Loucy (cell line): ENCODE data around the gene LYPD6.

Source experiments
- H2AFZ ChIP-seq: fragments of 200-600 bp; sonication (generic); 2 replicates; pipeline ENCODE4 v1.6.0; 2016; ENCODE audit warnings: antibody characterized with exemption, mild to moderate bottlenecking, low read length, moderate library complexity
- H3F3A ChIP-seq: fragments of 200-600 bp; 2 replicates; pipeline ENCODE4 v1.6.0; 2016; ENCODE audit warnings: antibody characterized with exemption, low read depth, mild to moderate bottlenecking
- H3K27me3 ChIP-seq: fragments of 200-600 bp; sonication (generic); 2 replicates; pipeline ENCODE4 v1.6.1; 2014; ENCODE audit warnings: low read length, mild to moderate bottlenecking; ENCODE audit not compliant: insufficient read depth, poor library complexity, severe bottlenecking
- H3K36me3 ChIP-seq: fragments of 200-600 bp; sonication (generic); 2 replicates; pipeline ENCODE4 v1.6.1; 2016; ENCODE audit warnings: low read length; ENCODE audit not compliant: insufficient read depth
- H3K4me1 ChIP-seq: fragments of 200-600 bp; sonication (generic); 2 replicates; pipeline ENCODE4 v1.5.1; 2014; ENCODE audit warnings: low read length, mild to moderate bottlenecking; ENCODE audit not compliant: insufficient read depth, poor library complexity, severe bottlenecking
- H3K4me2 ChIP-seq: fragments of 200-600 bp; sonication (generic); 2 replicates; pipeline ENCODE4 v1.6.0; 2014; ENCODE audit warnings: antibody characterized with exemption, low read length, low read depth, mild to moderate bottlenecking; ENCODE audit not compliant: poor library complexity, severe bottlenecking
- H3K4me3 ChIP-seq: fragments of 200-600 bp; sonication (generic); 2 replicates; pipeline ENCODE4 v1.5.1; 2014; ENCODE audit warnings: low read length, mild to moderate bottlenecking, mixed read lengths; ENCODE audit not compliant: poor library complexity, severe bottlenecking
- H3K79me2 ChIP-seq: fragments of 200-600 bp; sonication (generic); 2 replicates; pipeline ENCODE4 v1.6.1; 2014; ENCODE audit warnings: low read length; ENCODE audit not compliant: insufficient read depth
- H3K9ac ChIP-seq: fragments of 200-600 bp; sonication (generic); 2 replicates; pipeline ENCODE4 v1.6.0; 2014; ENCODE audit warnings: mild to moderate bottlenecking, low read depth, low read length, moderate library complexity; ENCODE audit not compliant: poor library complexity, severe bottlenecking
- H3K9me2 ChIP-seq: fragments of 200-600 bp; sonication (generic); replicated peaks from 2 replicates; pipeline ENCODE4 v1.6.1; 2016; ENCODE audit warnings: low read depth, low read length, mixed read lengths
- H3K9me3 ChIP-seq: fragments of 200-600 bp; sonication (generic); 2 replicates; pipeline ENCODE4 v1.6.1; 2014; ENCODE audit warnings: mild to moderate bottlenecking, antibody characterized with exemption, low read length, low read depth; ENCODE audit not compliant: insufficient read depth
- H4K20me1 ChIP-seq: fragments of 200-600 bp; sonication (generic); 2 replicates; pipeline ENCODE4 v1.6.0; 2014; ENCODE audit warnings: antibody characterized with exemption, low read length, mild to moderate bottlenecking; ENCODE audit not compliant: insufficient read depth, poor library complexity, severe bottlenecking
- EZH2phosphoT487 ChIP-seq: fragments of 200-600 bp; IDR thresholded peaks from 2 replicates; pipeline ENCODE4 v1.6.1; 2018; ENCODE audit warnings: antibody characterized with exemption, mild to moderate bottlenecking, moderate library complexity, borderline replicate concordance
- TF ChIP-seq, protein P1 (sequence below): fragments of 200-600 bp; sonication (generic); conservative IDR thresholded peaks from 2 replicates; pipeline ENCODE4 v1.5.1; 2014; ENCODE audit warnings: mild to moderate bottlenecking, antibody characterized with exemption, low read length

The LYPD6 gene

DNA sequence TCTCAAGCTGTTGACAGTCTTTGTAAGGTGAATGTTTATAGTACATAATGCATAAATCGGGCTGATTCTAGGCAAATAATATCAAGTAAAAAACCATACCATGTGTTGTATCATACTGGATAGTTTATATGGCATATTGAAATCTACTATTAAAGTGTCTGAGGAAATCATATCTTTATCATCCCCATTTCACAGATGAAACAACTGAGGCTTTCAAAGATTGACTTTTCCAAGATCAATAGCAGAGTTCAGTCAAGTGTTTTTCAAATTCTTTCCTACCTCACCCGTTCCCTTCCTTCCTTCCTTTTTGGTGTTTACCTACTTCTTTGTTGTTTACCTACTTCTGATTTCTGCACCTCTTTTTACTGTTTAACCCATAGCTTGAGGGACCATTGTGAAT lies 2.0 kb downstream of the LYPD6 start:
- H2AFZ ChIP-seq, result no peak overlapping the region
- H4K20me1 ChIP-seq, result no peaks in the 10 kb centered on the region
- H3K9ac ChIP-seq, result no peak overlapping the region
- no peaks in the 10 kb centered on the region for H3K9me3 ChIP-seq
- no peaks in the 10 kb centered on the region for H3K27me3 ChIP-seq
- no peaks in the 10 kb centered on the region for H3K79me2 ChIP-seq
- no peaks in the 10 kb centered on the region for H3K9me2 ChIP-seq
- no peak overlapping the region for H3K4me3 ChIP-seq
- H3K36me3 ChIP-seq, result no peaks in the 10 kb centered on the region
- no peak overlapping the region for H3K4me2 ChIP-seq
- H3K4me1 ChIP-seq, result no peaks in the 10 kb centered on the region
- H3F3A ChIP-seq, result no peaks in the 10 kb centered on the region
- TF ChIP-seq, protein P1, sequence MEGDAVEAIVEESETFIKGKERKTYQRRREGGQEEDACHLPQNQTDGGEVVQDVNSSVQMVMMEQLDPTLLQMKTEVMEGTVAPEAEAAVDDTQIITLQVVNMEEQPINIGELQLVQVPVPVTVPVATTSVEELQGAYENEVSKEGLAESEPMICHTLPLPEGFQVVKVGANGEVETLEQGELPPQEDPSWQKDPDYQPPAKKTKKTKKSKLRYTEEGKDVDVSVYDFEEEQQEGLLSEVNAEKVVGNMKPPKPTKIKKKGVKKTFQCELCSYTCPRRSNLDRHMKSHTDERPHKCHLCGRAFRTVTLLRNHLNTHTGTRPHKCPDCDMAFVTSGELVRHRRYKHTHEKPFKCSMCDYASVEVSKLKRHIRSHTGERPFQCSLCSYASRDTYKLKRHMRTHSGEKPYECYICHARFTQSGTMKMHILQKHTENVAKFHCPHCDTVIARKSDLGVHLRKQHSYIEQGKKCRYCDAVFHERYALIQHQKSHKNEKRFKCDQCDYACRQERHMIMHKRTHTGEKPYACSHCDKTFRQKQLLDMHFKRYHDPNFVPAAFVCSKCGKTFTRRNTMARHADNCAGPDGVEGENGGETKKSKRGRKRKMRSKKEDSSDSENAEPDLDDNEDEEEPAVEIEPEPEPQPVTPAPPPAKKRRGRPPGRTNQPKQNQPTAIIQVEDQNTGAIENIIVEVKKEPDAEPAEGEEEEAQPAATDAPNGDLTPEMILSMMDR, result no peak
- TF ChIP-seq EZH2phosphoT487, result no peak

DNA sequence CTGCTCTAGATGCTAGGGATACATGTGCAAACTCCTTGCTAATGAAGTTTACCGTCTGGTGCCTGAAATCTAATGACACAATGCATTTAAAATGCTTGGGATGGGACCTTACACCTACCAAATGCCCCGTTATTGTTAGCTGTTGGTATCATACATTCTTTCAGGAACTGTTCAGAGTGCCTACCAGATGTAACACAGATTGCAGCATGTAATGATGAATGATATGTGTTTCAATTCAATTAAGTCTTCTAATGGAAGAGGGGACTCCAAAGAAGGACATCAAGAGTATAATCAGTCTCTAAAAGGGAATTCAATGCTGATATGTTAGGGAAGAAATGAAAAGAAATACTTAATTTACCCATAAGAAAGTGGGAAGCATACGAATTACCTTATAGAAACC lies 3.2 kb downstream of the LYPD6 start:
- Histone ChIP-seq H3K9me2 (no peaks in the 10 kb centered on the region), H3F3A (no peaks in the 10 kb centered on the region), H3K36me3 (no peaks in the 10 kb centered on the region), H3K27me3 (no peaks in the 10 kb centered on the region), H3K9me3 (no peaks in the 10 kb centered on the region), H3K4me2 (no peak overlapping the region), H3K4me3 (no peak overlapping the region), H4K20me1 (no peaks in the 10 kb centered on the region), H3K9ac (no peak overlapping the region), H3K4me1 (no peaks in the 10 kb centered on the region), H3K79me2 (no peaks in the 10 kb centered on the region), H2AFZ (no peak overlapping the region)
- TF ChIP-seq, protein P1, result no peak
- TF ChIP-seq EZH2phosphoT487, result no peak

DNA sequence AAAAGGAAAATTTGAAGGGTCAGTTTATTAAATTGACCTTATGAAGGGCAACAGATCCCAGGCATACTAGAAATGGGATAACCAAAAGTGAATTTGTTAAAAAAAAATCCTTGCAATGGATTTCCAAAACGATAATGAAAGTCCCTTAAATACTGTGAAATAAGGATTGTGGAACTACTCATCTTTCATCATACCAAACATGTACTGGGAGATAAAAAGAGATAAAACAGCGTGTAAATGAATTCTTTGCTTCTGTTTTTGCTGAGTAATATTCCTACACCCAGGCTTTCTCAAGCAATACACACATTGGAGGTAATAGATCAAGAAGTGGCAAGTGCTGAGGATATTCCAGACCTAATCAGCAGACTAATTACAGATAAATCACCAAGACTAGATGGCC lies 3.8 kb downstream of the LYPD6 start:
- Histone ChIP-seq H3K9ac (no peak overlapping the region), H3K27me3 (no peaks in the 10 kb centered on the region), H3K36me3 (no peaks in the 10 kb centered on the region), H3K9me2 (no peaks in the 10 kb centered on the region), H3K79me2 (no peaks in the 10 kb centered on the region), H3K9me3 (no peaks in the 10 kb centered on the region), H3K4me2 (no peak overlapping the region), H4K20me1 (no peaks in the 10 kb centered on the region), H2AFZ (no peak overlapping the region), H3K4me3 (no peak overlapping the region), H3F3A (no peaks in the 10 kb centered on the region), H3K4me1 (no peaks in the 10 kb centered on the region)
- TF ChIP-seq, protein P1, result no peak
- no peak for TF ChIP-seq EZH2phosphoT487
